H1 (cell line): ENCODE measurements around the gene PLS3. TPM values are rescaled to one million over a fixed set of nuclear protein-coding genes. Genes with fewer than 3 reads are reported as not detected.

Experiments
- CTCF ChIA-PET: fragments of 300-600 bp; sonication (Branson Sonifier 250); formaldehyde crosslinking; loops from one replicate; lab custom pipeline; 2021; ENCODE audit not compliant: partially characterized antibody; lab: Charles Lee
- POLR2A ChIA-PET: fragments of 300-600 bp; sonication (Branson Sonifier 250); formaldehyde crosslinking; loops from one replicate; lab custom pipeline; 2021; ENCODE audit warnings: inconsistent platforms; ENCODE audit not compliant: partially characterized antibody; lab: Charles Lee
- DNase-seq, 2 experiments: peaks; one replicate each; pipeline versions ENCODE4 v3.0.0 to v3.0.0-alpha.2; 2010 to 2022; ENCODE audit warnings: low spot score in 2 of 2, low read depth in 1 of 2, mixed read lengths in 1 of 2
- FAIRE-seq: peaks from 2 replicates; lab custom pipeline; 2011; peaks lifted over from hg19 to GRCh38; lab: Jason Lieb, UNC
- H2AFZ ChIP-seq: 2 replicates; pipeline ENCODE4 v1.8.1; 2012; ENCODE audit warnings: low read length, inconsistent platforms
- H2AK5ac ChIP-seq: 2 replicates; pipeline ENCODE4 v1.6.1; 2013; ENCODE audit warnings: low read depth, low read length
- H2BK120ac ChIP-seq: replicated peaks from 2 replicates; pipeline ENCODE3; 2013; ENCODE audit warnings: low read depth, low read length, inconsistent platforms
- H2BK12ac ChIP-seq: 2 replicates; pipeline ENCODE4 v1.6.1; 2013; ENCODE audit warnings: low read depth, low read length
- H2BK15ac ChIP-seq: 2 replicates; pipeline ENCODE4 v1.6.1; 2013; ENCODE audit warnings: low read length
- H2BK20ac ChIP-seq: 2 replicates; pipeline ENCODE4 v1.6.1; 2013; ENCODE audit warnings: low read length
- H2BK5ac ChIP-seq: 2 replicates; pipeline ENCODE4 v1.6.1; 2013; ENCODE audit warnings: low read depth, low read length
- H3K14ac ChIP-seq: 2 replicates; pipeline ENCODE4 v1.6.1; 2013; ENCODE audit warnings: inconsistent platforms; ENCODE audit not compliant: insufficient read length
- H3K18ac ChIP-seq: 2 replicates; pipeline ENCODE4 v1.6.1; 2013; ENCODE audit warnings: low read length; ENCODE audit errors: extremely low read depth
- H3K23ac ChIP-seq: 2 replicates; pipeline ENCODE4 v1.6.1; 2013; ENCODE audit warnings: inconsistent platforms; ENCODE audit not compliant: insufficient read length
- H3K23me2 ChIP-seq: 2 replicates; pipeline ENCODE4 v1.6.1; 2013; ENCODE audit warnings: low read depth, low read length
- H3K27ac ChIP-seq: 2 replicates; pipeline ENCODE4 v1.6.1; 2011; ENCODE audit warnings: low read depth, low read length, inconsistent platforms
- H3K27me3 ChIP-seq, 4 experiments: replicated peaks in 1 of 4; 1 replicate in 1 of 4; 2 replicates in 3 of 4; pipeline versions ENCODE4 v1.6.1 to v1.8.1; 2011 to 2013; ENCODE audit warnings: low read length in 3 of 4, mild to moderate bottlenecking in 3 of 4, inconsistent platforms in 2 of 4, mixed read lengths in 2 of 4, moderate library complexity in 1 of 4; ENCODE audit not compliant: control insufficient read depth in 3 of 4, insufficient read depth in 3 of 4; ENCODE audit errors: extremely low read depth in 1 of 4
- H3K36me3 ChIP-seq, 4 experiments: 2 replicates each; pipeline versions ENCODE4 v1.6.1 to v1.8.1; 2011 to 2013; ENCODE audit warnings: mild to moderate bottlenecking in 4 of 4, low read length in 3 of 4, moderate library complexity in 2 of 4, control low read depth in 1 of 4, inconsistent platforms in 1 of 4; ENCODE audit not compliant: insufficient read depth in 4 of 4, control insufficient read depth in 2 of 4
- H3K4ac ChIP-seq: replicated peaks from 2 replicates; pipeline ENCODE3; 2013; ENCODE audit warnings: low read length, low read depth, mixed read lengths, inconsistent platforms; ENCODE audit not compliant: insufficient read length
- H3K4me1 ChIP-seq, 4 experiments: replicated peaks in 1 of 4; 1 replicate in 1 of 4; 2 replicates in 3 of 4; pipeline versions ENCODE4 v1.6.1 to v1.8.1; 2011 to 2013; ENCODE audit warnings: low read length in 3 of 4, inconsistent platforms in 2 of 4, mixed read lengths in 1 of 4; ENCODE audit not compliant: insufficient read depth in 4 of 4, control insufficient read depth in 3 of 4
- H3K4me2 ChIP-seq, 2 experiments: 2 replicates each; pipeline versions ENCODE4 v1.6.1 to v1.8.1; 2011 to 2013; ENCODE audit warnings: low read depth in 2 of 2, low read length in 2 of 2, control low read depth in 1 of 2, inconsistent platforms in 1 of 2, mild to moderate bottlenecking in 1 of 2; ENCODE audit not compliant: insufficient read depth in 1 of 2
- H3K4me3 ChIP-seq, 4 experiments: fragments of 200-600, 300-600 bp in 1 of 4; sonication (generic), shearing (Covaris generic), sonication (Bioruptor Twin) in 1 of 4; 2 replicates each; pipeline versions ENCODE4 v1.5.1 to v1.8.1; 2011 to 2016; ENCODE audit warnings: low read length in 4 of 4, low read depth in 3 of 4, control low read depth in 2 of 4, inconsistent platforms in 2 of 4, mild to moderate bottlenecking in 2 of 4, mixed read lengths in 1 of 4, moderate library complexity in 1 of 4; ENCODE audit not compliant: insufficient read depth in 2 of 4; ENCODE audit errors: extremely low read depth in 1 of 4
- H3K56ac ChIP-seq: replicated peaks from 2 replicates; pipeline ENCODE3; 2013; ENCODE audit warnings: low read depth, mild to moderate bottlenecking, mixed read lengths, low read length, inconsistent platforms; ENCODE audit not compliant: insufficient read length
- H3K79me1 ChIP-seq: 2 replicates; pipeline ENCODE4 v1.6.1; 2013; ENCODE audit warnings: low read depth, low read length, control low read depth
- H3K79me2 ChIP-seq, 2 experiments: 2 replicates each; pipeline versions ENCODE4 v1.6.1 to v1.8.1; 2012 to 2013; ENCODE audit warnings: low read length in 2 of 2, mild to moderate bottlenecking in 2 of 2, inconsistent platforms in 1 of 2; ENCODE audit not compliant: insufficient read depth in 2 of 2, control insufficient read depth in 1 of 2
- H3K9ac ChIP-seq, 4 experiments: replicated peaks in 1 of 4; 1 replicate in 1 of 4; 2 replicates in 3 of 4; pipeline versions ENCODE4 v1.6.1 to v1.8.1; 2011 to 2013; ENCODE audit warnings: low read depth in 3 of 4, low read length in 3 of 4, control low read depth in 2 of 4, mild to moderate bottlenecking in 2 of 4, moderate library complexity in 2 of 4, inconsistent platforms in 1 of 4; ENCODE audit errors: extremely low read depth in 1 of 4
- H3K9me3 ChIP-seq, 2 experiments: 2 replicates each; pipeline versions ENCODE4 v1.6.1 to v1.8.1; 2012 to 2013; ENCODE audit warnings: mild to moderate bottlenecking in 2 of 2, moderate library complexity in 2 of 2, control low read depth in 1 of 2, inconsistent platforms in 1 of 2, low read depth in 1 of 2, low read length in 1 of 2, mixed read lengths in 1 of 2; ENCODE audit not compliant: insufficient read depth in 2 of 2
- H4K20me1 ChIP-seq, 2 experiments: replicated peaks in 1 of 2; 2 replicates each; pipeline versions ENCODE3 to v1.8.1; 2011 to 2013; ENCODE audit warnings: inconsistent platforms in 2 of 2, low read length in 2 of 2, mild to moderate bottlenecking in 1 of 2; ENCODE audit not compliant: insufficient read depth in 2 of 2, control insufficient read depth in 1 of 2
- H4K5ac ChIP-seq: 2 replicates; pipeline ENCODE4 v1.6.1; 2013; ENCODE audit warnings: low read length, low read depth, mixed read lengths, inconsistent platforms; ENCODE audit not compliant: insufficient read length
- H4K8ac ChIP-seq: 2 replicates; pipeline ENCODE4 v1.8.0; 2013; ENCODE audit warnings: mild to moderate bottlenecking, moderate library complexity, low read length, inconsistent platforms; ENCODE audit not compliant: insufficient read depth; ENCODE audit errors: extremely low read depth
- H4K91ac ChIP-seq: replicated peaks from 2 replicates; pipeline ENCODE3; 2013; ENCODE audit warnings: low read length, mixed read lengths, inconsistent platforms; ENCODE audit not compliant: insufficient read length
- CEBPB ChIP-seq: IDR thresholded peaks from 2 replicates; pipeline ENCODE4 v1.6.1; 2012; ENCODE audit warnings: low read depth, low read length
- CHD2 ChIP-seq: IDR thresholded peaks from 2 replicates; pipeline ENCODE4 v1.6.1; 2012; ENCODE audit warnings: low read length, improper control_type of control experiment
- EGR1 ChIP-seq: IDR thresholded peaks from 2 replicates; pipeline ENCODE4 v1.6.1; 2011; ENCODE audit warnings: low read depth, low read length, borderline replicate concordance
- NANOG ChIP-seq: IDR thresholded peaks from 2 replicates; pipeline ENCODE4 v1.6.1; 2011; ENCODE audit warnings: low read length, low read depth, mild to moderate bottlenecking, inconsistent platforms; ENCODE audit not compliant: insufficient read depth, poor library complexity, severe bottlenecking
- POU5F1 ChIP-seq: IDR thresholded peaks from 2 replicates; pipeline ENCODE4 v1.6.1; 2011; ENCODE audit warnings: low read depth, mild to moderate bottlenecking, low read length, moderate library complexity
- RXRA ChIP-seq: IDR thresholded peaks from 2 replicates; pipeline ENCODE4 v1.6.1; 2011; ENCODE audit warnings: low read depth, mild to moderate bottlenecking, low read length, moderate library complexity; ENCODE audit not compliant: insufficient read depth
- USF2 ChIP-seq: IDR thresholded peaks from 2 replicates; pipeline ENCODE4 v1.6.1; 2011; ENCODE audit warnings: low read length, improper control_type of control experiment
- WGBS, 2 experiments: shearing (Covaris generic) in 1 of 2; methylation state at CpG; one replicate each; pipeline versions ENCODE4 v1.1.6 to v1.1.7; 2013 to 2015; ENCODE audit warnings: low lambda C conversion rate in 2 of 2, mixed read lengths in 2 of 2, inconsistent platforms in 1 of 2, low coverage in 1 of 2, missing lambda C conversion rate in 1 of 2; ENCODE audit not compliant: insufficient replicate concordance in 2 of 2, insufficient coverage in 1 of 2, insufficient read length in 1 of 2; ENCODE audit errors: extremely low coverage in 1 of 2, missing lambda C conversion rate in 1 of 2; 5-methylcytosine and 5-hydroxymethylcytosine counted together
- polyA plus RNA-seq, 7 experiments: library from polyadenylated mRNA; depleted of rRNA in 3 of 7; stranded (reverse) in 5 of 7; unstranded in 2 of 7; fragments of >200 nt in 5 of 7; fragments of 200-250 nt in 2 of 7; gene quantifications; 1 replicate in 5 of 7; 2 replicates in 1 of 7; 4 replicates in 1 of 7; pipeline versions ENCODE4 v1.2.1 to v1.2.3, GENCODE V29; 2011 to 2013; ENCODE audit warnings: missing spikeins in 2 of 7, mixed read lengths in 2 of 7
- total RNA-seq: library from RNA; stranded (reverse); fragmentation: NEBNext Ultra II Directional; extraction: Animal tissue kit (Norgen Biotek cat#: 25700); gene quantifications from 2 replicates; pipeline ENCODE4 v1.2.1, GENCODE V29; 2021

PLS3 gene
- total and polyA plus RNA-seq, 2 of the 8 experiments (the other 6 are each of a cell fraction or from before 2014, with no cell fraction given) = 107 to 185 TPM

- Histone ChIP-seq H2BK15ac (no peak overlapping the region), H3K4me2 (no peak overlapping the region), H2AK5ac (no peak overlapping the region), H3K18ac (no peak overlapping the region; the same call in 1 of the 2 replicates), H4K8ac (no peak overlapping the region), H2BK5ac (peak overlapping the region; percentile 69; the same call in 1 of the 2 replicates), H3K36me3 (no peaks in the 10 kb centered on the region), H3K9me3 (no peaks in the 10 kb centered on the region), H2BK120ac (no peak overlapping the region), H3K4ac (no peak overlapping the region), H3K4me3 (no peak overlapping the region), H3K23me2 (no peaks in the 10 kb centered on the region), H3K79me1 (no peaks in the 10 kb centered on the region), H3K27ac (peak overlapping the region; percentile 79), H4K5ac (no peak overlapping the region), H3K79me2 (no peaks in the 10 kb centered on the region), H3K9ac (no peak overlapping the region), H4K20me1 (no peaks in the 10 kb centered on the region), H3K23ac (no peak overlapping the region), H2BK20ac (no peak overlapping the region), H4K91ac (no peak overlapping the region), H3K56ac (no peak overlapping the region), H3K27me3 (no peaks in the 10 kb centered on the region), H2BK12ac (no peak overlapping the region), H3K4me1 (peaks cover 0 to 20% (median 10%) of the 10 kb centered on the region in 4 experiments; a peak in 4 of 7 replicates), H2AFZ (no peak overlapping the region), H3K14ac (no peak overlapping the region)
- ChIA-PET POLR2A (no interaction called here), CTCF (interaction anchor here (1.5 to 4.3 kb wide), 6 partner anchors 10 to 44 kb away, joined by 5 to 30 read pairs (median 7); no protein-coding TSS in a partner anchor)
- TF ChIP-seq EGR1 (no peak), POU5F1 (no peak), USF2 (no peak), NANOG (no peak), CHD2 (no peak), RXRA (no peak), CEBPB (no peak)
- no peak for DNase-seq
- no peak for FAIRE-seq
- 55% methylated on average over 4 of the region's 4 CpGs; no CpG with 5 or more reads in 1 of the 2 experiments for WGBS, 2 experiments
Measured at GRCh38 chrX:115689931-115690330, 129.0 kb downstream of the PLS3 start.
